GM23338 (cell line): ENCODE measurements around the gene OR2G2. TPM values are rescaled to one million over a fixed set of nuclear protein-coding genes. Genes with fewer than 3 reads are reported as not detected.

Experiments used
- EZH2 ChIP-seq: fragments of 200-600 bp; sonication (generic); IDR thresholded peaks from one replicate; pipeline ENCODE4 v1.8.0; 2017; ENCODE audit warnings: antibody characterized with exemption, mild to moderate bottlenecking, low read depth; ENCODE audit not compliant: unreplicated experiment
- NANOG ChIP-seq: IDR thresholded peaks from 2 replicates; pipeline ENCODE4 v1.6.1; 2016; ENCODE audit warnings: antibody characterized with exemption, borderline replicate concordance
- POLR2AphosphoS5 ChIP-seq: IDR thresholded peaks from 2 replicates; pipeline ENCODE4 v1.6.1; 2016; ENCODE audit warnings: antibody characterized with exemption, low read depth
- STAT1 ChIP-seq: IDR thresholded peaks from one replicate; pipeline ENCODE4 v1.6.1; 2016; ENCODE audit warnings: antibody characterized with exemption; ENCODE audit not compliant: unreplicated experiment
- polyA plus RNA-seq: library from polyadenylated mRNA; unstranded; fragments of >200 nt; fragmentation: Nextera tagmentation; extraction: Ambion mirVana; gene quantifications from 2 replicates; pipeline ENCODE4 v1.2.1, GENCODE V29; 2016
- small RNA-seq: library from RNA; depleted of rRNA; stranded (forward); fragments of <200 nt; gene quantifications from one replicate; pipeline ENCODE3, GENCODE V24; 2014; ENCODE audit warnings: low replicate concordance
- total RNA-seq: library from RNA; depleted of rRNA; stranded (reverse); fragments of >200 nt; shearing (Covaris generic); gene quantifications from 2 replicates; pipeline ENCODE4 v1.2.3, GENCODE V29; 2014; rRNA removed
- TF ChIP-seq, protein P1 (sequence below): IDR thresholded peaks from one replicate; pipeline ENCODE4 v1.6.1; 2018; ENCODE audit warnings: antibody characterized with exemption; ENCODE audit not compliant: unreplicated experiment

The OR2G2 gene
- total and polyA plus RNA-seq, 2 experiments from 2014 or later: not detected

DNA sequence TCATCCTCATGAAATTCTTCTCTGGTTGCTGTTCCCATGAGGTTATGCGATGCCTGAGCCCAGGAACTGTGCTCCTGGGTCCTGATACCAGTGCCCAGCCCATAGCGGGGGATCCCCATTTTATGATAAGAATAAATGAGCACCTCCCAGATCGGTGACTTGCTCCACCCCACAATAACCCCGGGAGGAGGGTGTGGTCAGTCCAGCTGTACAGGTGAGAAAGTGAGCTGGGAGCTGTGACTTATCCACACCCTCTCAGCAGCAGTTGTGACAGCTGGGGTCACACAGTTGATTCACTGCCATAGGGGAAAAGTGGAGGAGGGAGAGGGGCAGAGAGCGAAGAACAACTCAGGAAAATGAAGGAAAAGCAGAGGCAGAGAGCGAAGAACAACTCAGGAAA, 50.6 kb downstream of the OR2G2 start (continued):
- TF ChIP-seq, protein P1, sequence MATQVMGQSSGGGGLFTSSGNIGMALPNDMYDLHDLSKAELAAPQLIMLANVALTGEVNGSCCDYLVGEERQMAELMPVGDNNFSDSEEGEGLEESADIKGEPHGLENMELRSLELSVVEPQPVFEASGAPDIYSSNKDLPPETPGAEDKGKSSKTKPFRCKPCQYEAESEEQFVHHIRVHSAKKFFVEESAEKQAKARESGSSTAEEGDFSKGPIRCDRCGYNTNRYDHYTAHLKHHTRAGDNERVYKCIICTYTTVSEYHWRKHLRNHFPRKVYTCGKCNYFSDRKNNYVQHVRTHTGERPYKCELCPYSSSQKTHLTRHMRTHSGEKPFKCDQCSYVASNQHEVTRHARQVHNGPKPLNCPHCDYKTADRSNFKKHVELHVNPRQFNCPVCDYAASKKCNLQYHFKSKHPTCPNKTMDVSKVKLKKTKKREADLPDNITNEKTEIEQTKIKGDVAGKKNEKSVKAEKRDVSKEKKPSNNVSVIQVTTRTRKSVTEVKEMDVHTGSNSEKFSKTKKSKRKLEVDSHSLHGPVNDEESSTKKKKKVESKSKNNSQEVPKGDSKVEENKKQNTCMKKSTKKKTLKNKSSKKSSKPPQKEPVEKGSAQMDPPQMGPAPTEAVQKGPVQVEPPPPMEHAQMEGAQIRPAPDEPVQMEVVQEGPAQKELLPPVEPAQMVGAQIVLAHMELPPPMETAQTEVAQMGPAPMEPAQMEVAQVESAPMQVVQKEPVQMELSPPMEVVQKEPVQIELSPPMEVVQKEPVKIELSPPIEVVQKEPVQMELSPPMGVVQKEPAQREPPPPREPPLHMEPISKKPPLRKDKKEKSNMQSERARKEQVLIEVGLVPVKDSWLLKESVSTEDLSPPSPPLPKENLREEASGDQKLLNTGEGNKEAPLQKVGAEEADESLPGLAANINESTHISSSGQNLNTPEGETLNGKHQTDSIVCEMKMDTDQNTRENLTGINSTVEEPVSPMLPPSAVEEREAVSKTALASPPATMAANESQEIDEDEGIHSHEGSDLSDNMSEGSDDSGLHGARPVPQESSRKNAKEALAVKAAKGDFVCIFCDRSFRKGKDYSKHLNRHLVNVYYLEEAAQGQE: no peak
- no peak for TF ChIP-seq EZH2
- TF ChIP-seq POLR2AphosphoS5: no peak
- TF ChIP-seq NANOG: no peak
- no peak for TF ChIP-seq STAT1

Small RNA genes within 50 kb of the gene (small RNA-seq; reads per million reads assigned to genes)
- not detected for gene RF00026

Other genes with a start within 250 kb of the OR2G2 start
- gene NLRP3, start 172.2 kb upstream of the OR2G2 start, total RNA-seq: 0.42 TPM in 1 of 2 replicates, not detected in the other
- 0.14 TPM in 1 of 2 replicates, not detected in the other for gene NLRP3, start 172.2 kb upstream of the OR2G2 start, polyA plus RNA-seq
- gene OR2B11, start 130.3 kb upstream of the OR2G2 start, total RNA-seq: not detected in 2 replicates
- not detected in 2 replicates for gene OR2B11, start 130.3 kb upstream of the OR2G2 start, polyA plus RNA-seq
- gene OR2C3, start 51.9 kb upstream of the OR2G2 start, total RNA-seq: not detected in 2 replicates
- gene OR2C3, start 51.9 kb upstream of the OR2G2 start, polyA plus RNA-seq: not detected in 2 replicates
- gene GCSAML, start 39.2 kb upstream of the OR2G2 start, total RNA-seq: not detected in 2 replicates
- gene GCSAML, start 39.2 kb upstream of the OR2G2 start, polyA plus RNA-seq: not detected in 2 replicates
- gene OR2G3, start 17.2 kb downstream of the OR2G2 start, total RNA-seq: not detected in 2 replicates
- not detected in 2 replicates for gene OR2G3, start 17.2 kb downstream of the OR2G2 start, polyA plus RNA-seq
- gene OR13G1, start 91.4 kb downstream of the OR2G2 start, total RNA-seq: not detected in 2 replicates
- gene OR13G1, start 91.4 kb downstream of the OR2G2 start, polyA plus RNA-seq: not detected in 2 replicates
- gene OR6F1, start 128.3 kb downstream of the OR2G2 start, total RNA-seq: not detected in 2 replicates
- not detected in 2 replicates for gene OR6F1, start 128.3 kb downstream of the OR2G2 start, polyA plus RNA-seq
- 0.31 TPM in 1 of 2 replicates, not detected in the other for gene OR14K1, start 150.3 kb downstream of the OR2G2 start, total RNA-seq
- gene OR14K1, start 150.3 kb downstream of the OR2G2 start, polyA plus RNA-seq: not detected in 2 replicates
- not detected in 2 replicates for gene OR14A2, start 159.8 kb downstream of the OR2G2 start, total RNA-seq
- 0.60 TPM in 1 of 2 replicates, not detected in the other for gene OR14A2, start 159.8 kb downstream of the OR2G2 start, polyA plus RNA-seq
- gene OR1C1, start 172.2 kb downstream of the OR2G2 start, total RNA-seq: not detected in 2 replicates
- 0.21 TPM in 1 of 2 replicates, not detected in the other for gene OR1C1, start 172.2 kb downstream of the OR2G2 start, polyA plus RNA-seq
- gene OR14A16, start 235.8 kb downstream of the OR2G2 start, total RNA-seq: not detected in 2 replicates
- gene OR14A16, start 235.8 kb downstream of the OR2G2 start, polyA plus RNA-seq: 0.21 and 0.34 TPM in 2 replicates